GM21526 (cell line): Measurements from ENCODE around the gene ABCD3.
A peak's percentile ranks its signal among the peaks of the same experiment; 100 is the strongest.

Source experiments
- ATAC-seq: cut with Tn5 transposase; IDR thresholded peaks from one replicate; pipeline ENCODE4 v1.9.1; 2021; ENCODE audit warnings: moderate library complexity; ENCODE audit not compliant: unreplicated experiment, low FRiP score

ABCD3 gene

DNA sequence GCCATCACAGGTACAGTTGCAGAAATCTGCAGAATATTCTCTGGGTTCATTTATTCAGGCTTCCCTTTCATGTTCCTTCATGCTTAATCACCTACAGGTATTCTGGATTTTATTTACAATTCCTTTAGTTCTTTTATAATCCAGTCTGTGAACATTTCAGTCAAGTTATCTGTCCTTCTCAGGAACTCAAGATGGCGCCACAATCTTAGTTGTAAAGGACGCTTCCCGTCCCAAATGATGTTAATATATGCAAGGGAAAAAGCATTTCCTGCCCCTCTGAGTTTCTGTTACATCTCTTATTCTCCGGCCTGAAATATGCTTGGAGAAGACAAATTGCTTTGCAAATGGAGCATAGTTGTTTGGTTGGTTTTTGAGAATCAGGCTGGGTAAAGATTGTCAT is 104.1 kb downstream of the ABCD3 start:
- ATAC-seq, result no peak

DNA sequence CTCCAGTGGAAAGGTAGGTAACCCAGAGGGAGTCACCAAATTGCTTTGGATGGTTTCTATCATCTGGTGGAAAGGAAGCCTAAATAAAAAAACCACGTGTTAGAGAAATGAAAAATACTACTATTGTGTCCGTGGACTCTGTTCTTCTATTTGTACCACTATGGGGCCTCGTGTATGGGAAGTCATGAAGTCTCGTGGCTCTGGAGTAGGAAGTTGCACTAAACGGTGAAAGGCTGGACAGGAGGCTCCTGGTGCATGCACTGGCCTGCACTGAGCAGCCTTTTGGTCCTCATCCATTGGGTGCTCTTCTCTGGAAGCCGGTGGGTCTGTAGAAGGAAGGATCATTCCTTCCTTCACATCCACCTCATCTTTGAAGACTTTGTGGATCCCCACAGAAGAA is 106.3 kb downstream of the ABCD3 start:
- ATAC-seq, result no peak

DNA sequence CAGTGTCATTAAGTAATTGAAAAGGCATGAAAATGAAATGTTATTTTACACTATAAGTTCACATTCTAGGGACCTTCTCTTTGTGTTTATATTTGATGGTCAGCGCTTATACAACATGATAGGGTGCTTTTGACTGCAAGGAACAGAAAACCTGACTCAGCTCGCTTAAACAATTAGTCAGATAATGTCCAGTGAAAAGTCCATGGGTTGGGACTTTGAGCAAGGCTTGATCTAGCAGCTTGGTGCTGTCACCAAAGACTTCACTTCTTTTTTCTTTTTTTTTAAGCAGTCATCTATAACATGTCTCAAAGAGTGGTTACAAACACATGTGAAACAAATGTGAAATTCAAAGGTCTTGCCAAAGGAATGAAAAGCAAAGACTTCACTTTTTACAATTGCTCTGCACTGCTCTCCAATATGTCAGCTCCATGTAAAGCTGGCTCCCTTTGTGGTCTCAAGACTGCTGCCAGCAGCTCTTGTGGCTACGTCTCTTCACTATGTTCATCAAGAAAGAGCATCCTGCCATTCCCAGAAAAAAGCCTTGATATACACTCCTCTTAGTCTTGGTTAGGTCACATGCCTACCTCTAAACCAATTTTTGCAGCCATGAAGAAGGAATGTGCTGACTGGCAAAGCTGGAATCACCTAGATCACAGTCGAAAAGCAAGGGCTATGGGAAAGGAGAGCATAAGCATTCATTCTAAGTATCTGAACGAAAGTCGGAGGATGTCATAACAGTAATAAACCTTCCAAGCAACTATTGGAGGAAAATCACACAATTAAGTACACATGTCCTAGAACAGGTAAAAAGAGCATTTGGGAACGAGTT is 108.2 kb downstream of the ABCD3 start:
- no peak for ATAC-seq

DNA sequence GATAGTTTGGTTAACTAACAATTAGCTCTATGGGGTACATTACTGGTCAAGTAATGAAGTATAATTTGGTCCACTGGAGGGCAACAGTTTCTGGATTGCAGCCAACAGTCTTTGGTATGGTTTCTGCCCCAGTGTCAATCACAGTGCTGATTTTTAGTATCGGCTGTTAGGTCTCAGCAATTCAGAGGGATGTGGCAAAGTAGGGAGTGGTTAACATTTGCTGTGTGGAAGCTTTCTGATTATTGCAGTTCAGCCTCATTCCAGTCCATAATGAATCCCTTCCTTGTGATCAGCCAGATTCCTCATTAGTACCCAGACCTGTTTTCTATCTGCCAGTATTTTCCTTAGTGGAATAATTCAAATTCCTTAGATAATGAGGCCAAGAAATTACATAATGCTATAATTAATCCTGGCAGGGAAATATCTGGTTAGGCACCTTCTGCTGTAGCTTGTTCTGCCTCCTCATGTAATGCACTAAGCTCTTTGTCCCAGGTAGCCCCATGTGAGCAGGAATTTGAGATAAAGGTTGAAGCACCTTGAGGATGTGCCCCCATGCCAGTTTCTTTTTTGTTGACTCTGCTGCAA is 109.3 kb downstream of the ABCD3 start:
- no peak for ATAC-seq

DNA sequence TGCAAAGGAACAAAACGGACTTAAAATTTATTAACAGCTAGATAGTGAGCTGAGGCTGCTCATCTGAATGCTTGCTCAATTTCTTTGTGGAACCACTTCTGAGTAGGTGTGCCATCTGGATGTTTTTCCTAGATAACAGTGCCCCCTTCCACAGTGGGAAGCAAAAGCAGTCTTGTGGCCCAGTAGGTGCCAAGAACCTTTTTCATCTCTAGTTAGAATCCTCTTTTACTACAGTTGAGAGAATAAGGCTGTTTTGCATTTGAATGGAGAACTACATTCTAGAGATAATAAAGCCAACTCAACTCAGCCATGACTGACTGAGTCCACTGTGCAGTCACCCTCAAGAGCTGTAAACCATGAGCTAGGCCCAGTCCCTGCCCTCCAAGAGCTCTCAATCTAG is 110.1 kb downstream of the ABCD3 start:
- ATAC-seq, result no peak

DNA sequence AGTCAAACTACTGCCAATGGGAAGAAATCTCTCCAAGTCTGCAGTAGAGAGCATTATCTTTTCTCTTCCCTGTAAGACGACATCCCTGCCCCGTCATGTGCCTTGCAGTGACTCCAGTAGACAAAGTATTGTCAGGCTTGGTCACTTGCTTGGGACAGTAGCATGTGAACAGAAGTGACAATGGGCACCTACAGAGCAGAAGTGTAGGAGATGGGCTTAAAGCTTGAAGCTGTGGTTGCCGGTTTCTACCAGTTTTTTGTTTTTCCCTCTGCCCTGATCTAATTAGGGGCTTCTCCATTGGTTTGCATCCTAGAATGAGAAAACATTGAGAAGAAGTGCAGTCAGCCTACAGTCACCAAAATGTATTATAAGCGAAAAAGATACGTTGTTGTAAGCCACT is 110.6 kb downstream of the ABCD3 start:
- ATAC-seq, result no peak

DNA sequence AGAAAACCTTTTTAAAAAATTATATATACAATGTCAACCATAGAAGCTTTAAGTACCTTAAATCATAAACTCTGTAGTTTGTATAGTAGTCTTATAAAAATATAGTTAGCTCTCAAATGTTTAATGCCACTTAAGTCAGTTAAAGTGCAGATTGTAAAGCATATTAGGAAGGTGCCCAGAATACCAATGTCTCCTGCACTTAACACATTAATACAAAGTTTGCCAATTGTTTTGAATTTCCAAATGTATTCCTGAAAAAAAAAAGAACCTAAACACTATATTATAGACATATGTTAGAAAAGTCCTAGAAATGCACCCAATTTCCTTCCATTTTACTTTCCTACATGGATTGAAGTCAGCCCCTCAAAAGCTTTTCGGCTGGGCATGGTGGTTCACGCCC is 111.2 kb downstream of the ABCD3 start:
- ATAC-seq, result no peak

DNA sequence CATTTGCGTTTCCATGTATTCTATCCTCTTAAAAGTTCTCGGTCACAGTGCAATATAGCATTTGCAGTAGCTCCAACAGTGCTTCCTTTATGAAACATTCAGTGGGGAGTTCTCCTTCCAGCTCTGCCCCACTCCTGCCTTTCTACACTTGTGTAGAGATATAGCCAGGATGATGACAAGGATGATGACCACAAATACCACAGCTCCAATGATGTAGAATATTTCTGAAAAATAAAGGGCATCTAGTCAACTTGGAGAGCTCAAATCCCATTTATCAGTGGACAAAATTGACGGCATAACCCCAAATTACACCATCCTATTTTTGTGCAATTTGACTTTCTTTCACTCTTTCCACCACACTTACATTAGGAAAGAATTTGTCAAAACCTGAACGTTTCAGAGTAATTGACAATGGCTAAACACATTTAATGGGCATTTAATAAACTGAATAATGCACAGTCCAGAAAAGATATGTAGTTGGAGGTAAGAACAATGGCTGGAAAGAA is 112.2 kb downstream of the ABCD3 start:
- no peak for ATAC-seq

DNA sequence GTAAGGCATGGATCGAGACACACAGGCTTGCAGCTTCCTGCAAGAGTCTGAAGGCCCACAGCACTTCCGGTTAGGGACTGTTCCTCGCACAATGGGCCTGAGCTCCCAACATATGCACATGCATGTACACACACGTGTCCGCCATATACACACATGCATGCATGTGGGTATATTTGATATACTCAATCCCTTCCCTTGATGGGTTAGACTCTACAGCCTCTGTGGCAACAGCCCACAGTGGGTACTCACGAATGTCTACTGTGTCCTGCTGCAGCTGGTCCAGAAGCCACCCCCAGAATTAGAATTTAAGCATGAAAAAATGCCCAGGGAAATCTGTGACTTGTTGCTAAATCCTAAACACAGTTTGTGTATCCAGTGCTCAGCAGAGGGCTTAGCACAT is 113.5 kb downstream of the ABCD3 start:
- no peak for ATAC-seq

DNA sequence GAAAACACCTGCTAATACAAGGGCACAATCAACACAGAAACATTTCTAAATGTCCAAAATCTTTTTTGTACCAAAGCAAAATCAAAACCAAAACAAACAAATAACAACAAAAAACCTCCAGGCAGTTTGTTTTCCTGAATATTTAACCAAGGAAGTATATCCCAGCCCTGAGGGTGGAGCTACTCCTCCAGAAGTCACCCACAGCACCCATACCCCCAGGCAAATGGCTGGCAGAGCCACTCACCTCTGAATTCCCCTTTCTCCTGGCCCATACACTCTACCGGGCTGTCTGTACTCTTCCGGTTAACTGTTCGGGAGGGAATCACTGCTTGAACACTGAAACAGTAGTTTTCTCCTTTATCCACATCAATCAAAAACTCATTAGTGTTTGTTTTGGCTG is 113.9 kb downstream of the ABCD3 start:
- no peak for ATAC-seq

DNA sequence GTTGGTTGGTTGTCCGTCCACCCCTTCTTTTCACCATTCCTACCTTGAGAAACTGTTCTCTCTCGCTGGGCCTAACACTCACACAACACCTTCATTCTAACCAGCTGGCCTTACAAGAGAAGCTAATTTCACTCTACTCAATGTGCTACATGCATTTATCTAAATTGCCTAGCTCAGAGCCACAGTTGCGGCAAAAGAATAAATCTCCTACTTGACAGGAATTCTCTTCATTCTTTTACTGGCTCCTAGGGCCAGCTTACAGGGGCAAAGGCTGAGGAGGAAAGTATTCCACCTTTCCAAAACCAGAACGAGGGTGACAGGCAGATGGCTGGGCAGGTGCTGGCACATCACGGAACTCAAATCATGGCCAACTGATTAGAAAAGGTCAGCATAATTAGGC is 116.9 kb downstream of the ABCD3 start:
- ATAC-seq, result no peak

DNA sequence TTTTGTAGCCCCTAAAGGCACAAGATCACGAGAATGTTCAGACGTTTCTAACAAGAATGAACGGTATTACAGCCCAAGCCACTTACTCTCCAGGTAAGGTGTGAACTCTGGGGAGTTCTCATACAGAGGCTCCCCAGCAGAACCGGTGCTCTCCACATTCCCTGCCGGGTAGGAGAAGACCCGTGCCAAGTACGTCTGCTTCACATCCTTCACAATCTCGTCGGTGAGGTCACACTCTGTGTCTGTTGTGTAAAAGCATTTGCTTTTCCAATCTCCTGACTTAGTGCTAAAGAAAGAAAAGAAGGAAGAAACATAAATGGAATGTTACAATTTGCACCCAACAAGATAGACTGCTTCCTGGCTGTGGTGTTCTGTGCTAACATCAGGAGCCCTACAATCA is 117.7 kb downstream of the ABCD3 start:
- ATAC-seq, result no peak

DNA sequence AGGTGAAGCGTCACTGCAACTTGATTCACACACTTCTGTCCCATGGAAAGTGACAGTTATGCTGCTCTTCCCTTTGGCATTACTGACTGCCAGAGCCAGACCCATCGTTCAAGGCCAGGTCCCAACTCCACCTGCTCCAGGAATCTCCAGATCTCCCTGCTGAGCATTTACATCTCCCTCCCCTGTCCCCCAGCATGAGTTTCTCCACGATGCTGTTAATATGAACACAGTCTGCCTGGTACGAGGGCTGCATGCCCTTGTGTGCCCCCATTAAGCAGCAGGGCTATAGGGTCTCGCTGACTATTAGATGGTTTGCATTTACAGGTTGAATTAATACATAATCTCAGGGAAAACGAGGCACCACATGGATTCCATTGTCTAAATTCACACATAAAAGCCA is 119.1 kb downstream of the ABCD3 start:
- no peak for ATAC-seq

DNA sequence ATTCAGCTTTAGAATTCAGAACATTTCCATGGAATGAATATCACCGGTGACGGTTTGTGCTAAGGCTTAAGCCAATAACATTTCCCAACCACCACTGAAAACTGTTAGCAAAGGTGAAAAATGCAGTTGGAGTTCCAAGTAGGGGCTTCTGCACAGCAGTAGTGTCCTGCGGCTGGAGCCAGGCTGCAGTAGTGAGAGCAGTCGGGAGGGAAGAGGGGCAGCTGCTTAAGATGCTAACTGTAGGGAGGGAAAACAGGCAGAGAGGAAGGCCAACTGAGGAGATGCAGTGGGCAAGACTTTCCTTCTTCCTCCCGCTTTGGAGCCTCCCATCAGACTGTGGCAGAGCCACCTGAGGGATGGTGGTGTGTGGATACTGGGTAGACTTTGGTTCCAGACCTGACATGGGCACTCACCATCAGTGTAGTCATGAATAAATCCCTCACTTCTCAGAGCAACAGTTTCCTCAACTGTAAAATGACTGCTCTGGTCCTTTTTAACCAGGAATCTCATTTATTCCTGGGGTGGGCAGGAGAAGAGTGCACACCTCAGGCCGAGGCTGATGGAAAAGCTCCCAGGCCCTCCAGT is 120.1 kb downstream of the ABCD3 start:
- ATAC-seq, result no peak

DNA sequence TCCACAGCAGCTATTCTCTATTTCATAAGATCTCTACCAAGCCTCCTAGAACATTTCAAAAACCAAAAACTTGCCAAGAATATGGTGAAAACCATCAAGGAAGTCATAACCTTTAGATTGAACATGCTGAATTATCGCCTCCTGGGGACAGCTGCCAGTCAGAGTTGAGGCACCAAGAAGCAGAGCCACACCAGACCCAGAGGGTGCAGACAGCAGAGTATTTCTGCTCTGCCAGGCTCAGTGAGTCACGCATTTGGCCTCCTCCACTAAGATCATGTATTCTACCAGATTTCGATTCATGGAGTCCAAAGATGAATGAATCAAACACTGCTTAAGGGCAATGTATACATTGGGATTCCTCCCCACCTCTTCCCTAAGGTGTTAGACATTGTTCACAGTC is 121.3 kb downstream of the ABCD3 start:
- no peak for ATAC-seq

DNA sequence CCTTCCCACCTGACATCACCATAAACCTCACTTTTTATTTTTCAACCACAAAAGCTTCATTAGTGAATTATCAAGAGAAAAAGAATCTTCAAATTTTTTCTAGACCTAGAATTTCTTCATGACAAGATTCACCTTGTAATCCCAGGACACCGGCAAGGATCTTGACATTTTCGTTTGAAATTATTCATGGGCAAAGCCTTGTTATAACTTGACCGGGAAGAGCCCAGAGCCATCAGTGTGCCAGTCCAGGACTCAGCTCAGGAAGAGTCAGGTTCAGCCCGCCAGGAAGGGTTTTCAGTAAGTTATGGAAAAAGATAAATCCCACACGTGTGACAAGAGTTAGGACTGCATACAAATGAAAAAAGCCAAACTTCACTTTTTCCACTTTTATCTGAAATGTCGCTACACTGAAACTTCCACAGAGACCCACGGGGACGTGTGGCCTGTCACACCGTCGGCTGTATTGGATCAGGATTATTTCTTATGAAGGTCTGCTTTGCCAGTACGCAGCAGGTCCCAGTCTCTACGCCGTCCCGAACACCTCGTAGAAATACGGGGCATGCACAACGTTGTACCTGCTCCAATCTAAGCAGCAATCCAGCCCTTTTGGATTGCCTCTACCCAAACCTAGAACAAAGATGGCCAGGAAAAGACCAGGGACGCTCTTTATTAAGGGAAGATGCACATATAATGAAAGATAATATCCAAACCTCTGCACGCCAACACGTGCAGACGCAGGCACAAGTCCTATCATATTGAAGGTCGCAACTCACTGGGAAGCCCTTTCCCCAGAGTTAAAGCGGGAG is 122.5 kb downstream of the ABCD3 start:
- no peak for ATAC-seq

DNA sequence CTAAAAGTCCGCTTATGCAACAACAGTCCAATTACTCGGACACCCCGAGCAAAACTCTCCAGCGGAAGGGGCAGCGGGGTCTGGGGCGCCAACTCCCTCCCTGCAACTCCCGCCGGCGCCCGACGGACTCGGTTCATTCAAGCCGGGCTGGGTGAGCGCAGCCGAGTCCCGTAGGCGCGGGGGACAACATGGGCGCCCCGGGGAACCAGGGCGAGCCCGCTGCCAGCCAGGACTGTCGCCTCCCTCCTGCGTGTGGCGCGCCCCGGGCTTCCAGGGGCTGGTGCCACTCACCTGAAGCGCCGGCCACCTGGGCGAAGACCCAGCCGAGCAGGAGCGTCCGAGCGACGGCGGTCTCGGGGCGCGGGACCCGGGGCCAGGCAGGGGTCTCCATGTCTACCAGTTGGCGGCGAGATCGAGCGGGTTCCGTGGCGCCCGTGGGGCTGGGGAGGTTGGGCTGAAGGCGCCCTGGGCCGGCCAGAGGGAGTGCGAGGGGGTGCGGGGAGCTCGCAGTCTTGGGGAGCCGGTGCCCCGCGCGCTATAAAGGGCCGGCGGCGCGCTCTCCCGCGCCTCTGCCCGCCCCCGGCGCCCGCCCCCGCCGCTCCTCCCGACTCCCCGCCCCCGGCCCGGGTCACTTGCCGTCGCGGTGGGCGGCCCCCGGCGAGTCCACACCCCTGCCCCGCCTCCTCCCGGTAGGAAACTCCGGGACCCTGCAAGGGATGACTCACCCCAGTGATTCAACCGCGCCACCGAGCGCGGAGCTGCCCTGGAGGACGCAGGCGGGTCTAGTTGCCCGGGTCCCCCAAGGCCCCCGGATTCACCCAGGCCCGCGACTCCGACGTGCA is 123.3 kb downstream of the ABCD3 start, which contains the start of gene F3:
Gene F3, minus strand, starts transcription at position 514 of the 842 bp plus-strand sequence. Its CDS starts 123 bp downstream, at position 391.
- ATAC-seq, result peak; percentile 73

DNA sequence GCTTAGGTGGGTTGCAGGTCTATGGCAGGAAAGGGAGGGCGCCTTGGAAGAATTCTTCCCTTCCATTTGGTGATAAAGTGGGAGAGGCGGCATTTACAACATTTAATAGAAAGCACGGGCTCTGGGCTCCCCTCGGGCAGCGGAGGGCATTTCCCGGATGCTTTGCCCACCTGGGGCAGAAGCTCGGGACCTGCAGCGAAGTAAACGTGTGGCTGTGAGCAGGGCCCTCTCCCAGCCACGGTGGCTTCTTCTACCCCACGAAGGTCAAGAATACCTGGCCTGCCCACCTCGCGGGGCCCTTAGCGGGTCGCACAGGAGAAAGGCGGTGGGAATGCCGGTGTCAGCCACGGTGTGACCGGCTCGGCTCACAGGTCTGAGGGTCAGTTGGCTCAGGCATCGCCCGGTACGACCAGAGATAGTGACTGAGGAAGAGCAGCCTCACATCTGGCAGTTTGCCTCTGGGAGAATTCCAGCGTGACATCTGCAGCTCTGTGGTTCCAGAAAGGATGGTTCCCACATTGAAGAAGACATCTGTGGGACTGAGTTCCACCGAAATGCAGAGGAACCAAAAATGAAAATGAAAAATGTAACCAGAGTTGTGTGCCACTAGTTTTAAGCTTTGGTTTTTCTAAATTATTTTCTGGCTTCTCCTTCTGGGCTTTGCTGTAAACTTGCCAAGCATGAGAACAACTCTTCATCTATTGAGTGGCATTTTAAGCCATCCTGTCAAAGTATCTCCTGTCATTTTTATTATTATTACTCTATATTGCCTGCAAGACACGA is 124.1 kb downstream of the ABCD3 start:
- ATAC-seq, result peak; percentile 26

DNA sequence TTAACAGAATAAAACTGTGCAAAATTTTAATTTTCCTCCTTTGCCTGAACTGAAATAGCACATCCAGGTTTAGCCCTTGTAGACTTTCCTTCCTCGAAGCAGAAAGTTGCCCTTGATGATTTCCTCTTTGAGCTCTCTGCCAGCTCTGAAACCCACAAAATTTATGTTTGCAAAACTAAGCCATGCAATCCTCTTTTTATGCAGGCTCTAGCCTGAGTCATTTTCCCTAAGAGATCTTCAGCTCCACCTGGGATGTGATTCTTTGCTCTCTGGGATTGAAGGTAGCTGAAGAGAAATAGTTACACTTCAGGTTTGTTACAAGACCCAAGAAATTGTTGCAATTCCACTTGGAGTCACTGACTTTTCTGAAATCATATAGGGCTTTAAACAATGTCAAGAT is 124.8 kb downstream of the ABCD3 start:
- ATAC-seq, result no peak
